HepG2 (cell line): ENCODE measurements around the gene TFAP2E. TPM values are rescaled to one million over a fixed set of nuclear protein-coding genes. Genes with fewer than 3 reads are reported as not detected.

Source experiments
- EHMT2 ChIP-seq: fragments of 200-600 bp; sonication (generic); IDR thresholded peaks from 2 replicates; pipeline ENCODE4 v1.7.0; 2017; ENCODE audit warnings: antibody characterized with exemption, low read depth, low read length, borderline replicate concordance
- ELF4 ChIP-seq: sonication (generic); formaldehyde crosslinking; IDR thresholded peaks from 2 replicates; pipeline ENCODE4 v1.5.0; 2020; ENCODE audit warnings: missing genetic modification reagents, mild to moderate bottlenecking, moderate library complexity, borderline replicate concordance
- FOXO4 ChIP-seq: sonication (generic); formaldehyde crosslinking; conservative IDR thresholded peaks from 2 replicates; pipeline ENCODE4 v1.8.1; 2023; ENCODE audit warnings: missing genetic modification reagents
- HDAC2 ChIP-seq: sonication (generic); formaldehyde crosslinking; IDR thresholded peaks from 2 replicates; pipeline ENCODE4 v1.4.0; 2020; ENCODE audit warnings: missing genetic modification reagents
- MED8 ChIP-seq: sonication (generic); formaldehyde crosslinking; IDR thresholded peaks from 2 replicates; pipeline ENCODE4 v1.8.1; 2023; ENCODE audit warnings: mild to moderate bottlenecking, missing genetic modification reagents; ENCODE audit not compliant: insufficient replicate concordance
- MNT ChIP-seq: fragments of 450-650 bp; IDR thresholded peaks from 2 replicates; pipeline ENCODE4 v1.6.1; 2016
- NFE2L1 ChIP-seq: sonication (generic); formaldehyde crosslinking; IDR thresholded peaks from 2 replicates; pipeline ENCODE4 v1.4.0; 2020; ENCODE audit warnings: missing genetic modification reagents, mild to moderate bottlenecking, borderline replicate concordance
- PAX8 ChIP-seq: sonication (generic); formaldehyde crosslinking; IDR thresholded peaks from 2 replicates; pipeline ENCODE4 v1.8.0; 2022; ENCODE audit warnings: mild to moderate bottlenecking, missing genetic modification reagents, borderline replicate concordance
- PBX3 ChIP-seq: sonication (generic); formaldehyde crosslinking; IDR thresholded peaks from 2 replicates; pipeline ENCODE4 v1.8.1; 2023; ENCODE audit warnings: missing genetic modification reagents, inconsistent platforms, borderline replicate concordance
- RNF219 ChIP-seq: sonication (generic); formaldehyde crosslinking; IDR thresholded peaks from 2 replicates; pipeline ENCODE4 v1.5.0; 2020; ENCODE audit warnings: mild to moderate bottlenecking, missing genetic modification reagents
- SALL1 ChIP-seq: sonication (generic); formaldehyde crosslinking; IDR thresholded peaks from 2 replicates; pipeline ENCODE4 v1.8.0; 2022; ENCODE audit warnings: mild to moderate bottlenecking, missing genetic modification reagents
- SRY ChIP-seq: sonication (generic); formaldehyde crosslinking; IDR thresholded peaks from 2 replicates; pipeline ENCODE4 v1.8.0; 2022; ENCODE audit warnings: mild to moderate bottlenecking, missing genetic modification reagents
- TBX2 ChIP-seq: sonication (generic); formaldehyde crosslinking; IDR thresholded peaks from 2 replicates; pipeline ENCODE4 v1.5.0; 2020; ENCODE audit warnings: missing genetic modification reagents, mild to moderate bottlenecking, borderline replicate concordance
- ZBTB26 ChIP-seq: IDR thresholded peaks from 2 replicates; pipeline ENCODE4 v1.6.1; 2016; ENCODE audit warnings: missing compliant biosample characterization, missing genetic modification reagents, borderline replicate concordance
- ZBTB37 ChIP-seq: sonication (generic); formaldehyde crosslinking; IDR thresholded peaks from 2 replicates; pipeline ENCODE4 v1.4.0; 2020; ENCODE audit warnings: mild to moderate bottlenecking, missing genetic modification reagents
- ZNF382 ChIP-seq: sonication (generic); formaldehyde crosslinking; IDR thresholded peaks from 2 replicates; pipeline ENCODE4 v1.5.0; 2020; ENCODE audit warnings: missing genetic modification reagents, mild to moderate bottlenecking, borderline replicate concordance
- ZNF552 ChIP-seq: sonication (generic); formaldehyde crosslinking; IDR thresholded peaks from 2 replicates; pipeline ENCODE4 v1.9.0; 2022; ENCODE audit warnings: missing genetic modification reagents, mild to moderate bottlenecking, borderline replicate concordance
- polyA plus RNA-seq, 8 experiments: library from polyadenylated mRNA; depleted of rRNA in 3 of 8; stranded (reverse) in 7 of 8; unstranded in 1 of 8; fragments of >200 nt; fragmentation: Illumina TruSeq in 4 of 8; extraction: Trizol in 4 of 8; gene quantifications; 2 replicates each; pipeline versions ENCODE4 v1.2.1 to v1.2.3, GENCODE V29; 2011 to 2016; ENCODE audit warnings: low read depth in 4 of 8, missing spikeins in 1 of 8, mixed read lengths in 1 of 8; ENCODE audit not compliant: insufficient read depth in 1 of 8
- total RNA-seq, 5 experiments: library from RNA; depleted of rRNA; stranded (reverse); fragments of >200 nt; fragmentation: Illumina TruSeq; extraction: Trizol; gene quantifications; 2 replicates each; pipeline ENCODE4 v1.2.3, GENCODE V29; 2016; ENCODE audit warnings: low read depth in 1 of 5

TFAP2E gene
- total and polyA plus RNA-seq, 2 of the 13 experiments (the other 11 are each of a cell fraction or from before 2014, with no cell fraction given), result 0.31 to 0.41 TPM

- TF ChIP-seq EHMT2, result no peak
- no peak for TF ChIP-seq ZNF382 (CRISPR knock-in tag)
- no peak for TF ChIP-seq PBX3
- TF ChIP-seq ELF4, result no peak
- TF ChIP-seq FOXO4, result no peak
- TF ChIP-seq TBX2 (CRISPR knock-in tag), result 0 out of 2 replicates have a peak, but pooled peaks have one; percentile 27
- no peak for TF ChIP-seq HDAC2 (CRISPR knock-in tag)
- no peak for TF ChIP-seq ZNF552 (CRISPR knock-in tag)
- TF ChIP-seq MNT, result no peak
- no peak for TF ChIP-seq SRY (CRISPR knock-in tag)
- TF ChIP-seq PAX8, result no peak
- TF ChIP-seq ZBTB26, result no peak
- TF ChIP-seq ZBTB37 (CRISPR knock-in tag), result no peak
- no peak for TF ChIP-seq NFE2L1 (CRISPR knock-in tag)
- TF ChIP-seq MED8 (CRISPR knock-in tag), result no peak
- peak; percentile 53; the same call in 1 of the 2 replicates for TF ChIP-seq SALL1 (CRISPR knock-in tag)
- TF ChIP-seq RNF219 (CRISPR knock-in tag), result no peak
Observed at GRCh38 chr1:35568975-35569395, 4.1 kb upstream of the TFAP2E start (continued).
